ENCODE measurements around the gene ANTXR2. TPM values are rescaled to one million over a fixed set of nuclear protein-coding genes. Genes with fewer than 3 reads are reported as not detected.

Gene ANTXR2
- total RNA-seq, 2 donors from 2014 or later = 13.6 to 16.4 TPM

GRCh38 chr4:79899481-79899880 lies 173.5 kb downstream of the ANTXR2 start:
- Mint-ChIP-seq H3K36me3 (ENCODE audit: low read depth) (no peaks in the 10 kb centered on the region), H3K4me1 (peaks cover 3% of the 10 kb centered on the region), H3K9me3 (peaks cover 6% of the 10 kb centered on the region), H3K4me3 (no peak overlapping the region), H3K27me3 (ENCODE audit: insufficient read depth) (no peaks in the 10 kb centered on the region), H3K27ac (no peak overlapping the region)
- Histone ChIP-seq H3K27me3 (ENCODE audit: control insufficient read depth, insufficient read depth, low read length, poor library complexity, severe bottlenecking) (no peaks in the 10 kb centered on the region), H3K9ac (ENCODE audit: extremely low read depth, low read length, poor library complexity, severe bottlenecking) (no peak overlapping the region), H3K36me3 (ENCODE audit: control insufficient read depth, insufficient read depth, low read length) (no peaks in the 10 kb centered on the region), H3K4me1 (ENCODE audit: control insufficient read depth, insufficient read depth, low read length) (no peaks in the 10 kb centered on the region), H3K4me3 (ENCODE audit: low read length) (no peak overlapping the region), H3K27ac (ENCODE audit: low read depth, low read length) (no peak overlapping the region), H3K9me3 (ENCODE audit: control insufficient read depth, low read length) (no peaks in the 10 kb centered on the region)
- WGBS, 2 experiments (ENCODE audit: insufficient coverage in 1 of 2, insufficient read length in 1 of 2) = 94 to 97% methylated on average over 3 to 4 of the region's 4 CpGs
- no peak for DNase-seq
- no peak for TF ChIP-seq CTCF (conservative IDR thresholded peaks at IDR 0.05)

- no peak overlapping the region for H3K27ac Mint-ChIP-seq
- Histone ChIP-seq H3K4me1 (ENCODE audit: control insufficient read depth, insufficient read depth, low read length) (no peaks in the 10 kb centered on the region), H3K4me3 (ENCODE audit: low read length) (no peak overlapping the region), H3K27me3 (ENCODE audit: control insufficient read depth, insufficient read depth, low read length, poor library complexity, severe bottlenecking) (no peaks in the 10 kb centered on the region), H3K9me3 (ENCODE audit: control insufficient read depth, low read length) (no peaks in the 10 kb centered on the region), H3K36me3 (ENCODE audit: control insufficient read depth, insufficient read depth, low read length) (no peaks in the 10 kb centered on the region), H3K27ac (ENCODE audit: low read depth, low read length) (no peak overlapping the region), H3K9ac (ENCODE audit: extremely low read depth, low read length, poor library complexity, severe bottlenecking) (no peak overlapping the region)
- no peaks in the 10 kb centered on the region for H3K27me3 Mint-ChIP-seq (ENCODE audit: insufficient read depth)
- no peak overlapping the region for H3K4me3 Mint-ChIP-seq
- no peak for TF ChIP-seq CTCF (conservative IDR thresholded peaks at IDR 0.05)
- WGBS, 2 experiments (ENCODE audit: insufficient coverage in 1 of 2, insufficient read length in 1 of 2) = 90% methylated on average over 2 of the region's 2 CpGs; no CpG with 5 or more reads in 1 of the 2 experiments
- H3K9me3 Mint-ChIP-seq = peaks cover 6% of the 10 kb centered on the region
- H3K36me3 Mint-ChIP-seq (ENCODE audit: low read depth) = no peaks in the 10 kb centered on the region
- peaks cover 3% of the 10 kb centered on the region for H3K4me1 Mint-ChIP-seq
- no peak for DNase-seq
Observed at GRCh38 chr4:79898055-79898454, 175.0 kb downstream of the ANTXR2 start.

- peaks cover 6% of the 10 kb centered on the region for H3K9me3 Mint-ChIP-seq
- Histone ChIP-seq H3K27me3 (ENCODE audit: control insufficient read depth, insufficient read depth, low read length, poor library complexity, severe bottlenecking) (no peaks in the 10 kb centered on the region), H3K36me3 (ENCODE audit: control insufficient read depth, insufficient read depth, low read length) (no peaks in the 10 kb centered on the region), H3K9ac (ENCODE audit: extremely low read depth, low read length, poor library complexity, severe bottlenecking) (no peak overlapping the region), H3K4me3 (ENCODE audit: low read length) (no peak overlapping the region), H3K4me1 (ENCODE audit: control insufficient read depth, insufficient read depth, low read length) (no peaks in the 10 kb centered on the region), H3K9me3 (ENCODE audit: control insufficient read depth, low read length) (no peaks in the 10 kb centered on the region), H3K27ac (ENCODE audit: low read depth, low read length) (no peak overlapping the region)
- no peak for TF ChIP-seq CTCF (conservative IDR thresholded peaks at IDR 0.05)
- H3K4me1 Mint-ChIP-seq = peaks cover 3% of the 10 kb centered on the region
- no peaks in the 10 kb centered on the region for H3K27me3 Mint-ChIP-seq (ENCODE audit: insufficient read depth)
- H3K4me3 Mint-ChIP-seq = no peak overlapping the region
- no peak for DNase-seq
- no peak overlapping the region for H3K27ac Mint-ChIP-seq
- WGBS, 2 experiments (ENCODE audit: insufficient coverage in 1 of 2, insufficient read length in 1 of 2) = 84 to 85% methylated on average over 2 to 3 of the region's 3 CpGs
- no peaks in the 10 kb centered on the region for H3K36me3 Mint-ChIP-seq (ENCODE audit: low read depth)
Observed at GRCh38 chr4:79897174-79897573, 175.9 kb downstream of the ANTXR2 start.

All from endodermal cell (in vitro differentiated cells).